HG03103 (cell line): Measurements from ENCODE around the gene PECR.

Source experiments
- ATAC-seq: cut with Tn5 transposase; IDR thresholded peaks from one replicate; pipeline ENCODE4 v1.9.1; 2021; ENCODE audit warnings: low read depth; ENCODE audit not compliant: unreplicated experiment

PECR gene

GRCh38 chr2:216031960-216032689 is 49.5 kb downstream of the PECR start:
- ATAC-seq: peak; percentile 73

DNA sequence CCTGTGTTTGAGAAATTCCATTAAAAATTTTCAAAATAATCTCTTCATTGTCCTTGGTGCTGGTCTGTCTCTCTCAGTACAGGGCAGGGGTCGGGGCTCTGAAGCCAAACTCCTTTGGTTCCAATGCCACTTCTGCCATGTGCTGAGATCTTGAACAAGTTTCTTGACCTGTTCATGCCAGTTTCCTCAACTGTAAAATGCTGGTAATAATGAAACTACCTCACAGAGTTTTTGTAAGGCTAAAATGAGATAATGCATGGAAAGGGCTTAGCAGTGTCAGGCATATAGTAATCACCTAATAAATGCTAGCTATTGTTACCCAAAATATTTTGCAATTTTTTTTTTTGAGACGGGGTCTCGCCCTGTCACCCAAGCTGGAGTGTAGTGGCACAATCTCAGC is 51.4 kb downstream of the PECR start:
- no peak for ATAC-seq

- ATAC-seq: no peak
Measured at GRCh38 chr2:216029416-216030129, 52.0 kb downstream of the PECR start.

- no peak for ATAC-seq
Measured at GRCh38 chr2:216024779-216025336, 56.8 kb downstream of the PECR start.

DNA sequence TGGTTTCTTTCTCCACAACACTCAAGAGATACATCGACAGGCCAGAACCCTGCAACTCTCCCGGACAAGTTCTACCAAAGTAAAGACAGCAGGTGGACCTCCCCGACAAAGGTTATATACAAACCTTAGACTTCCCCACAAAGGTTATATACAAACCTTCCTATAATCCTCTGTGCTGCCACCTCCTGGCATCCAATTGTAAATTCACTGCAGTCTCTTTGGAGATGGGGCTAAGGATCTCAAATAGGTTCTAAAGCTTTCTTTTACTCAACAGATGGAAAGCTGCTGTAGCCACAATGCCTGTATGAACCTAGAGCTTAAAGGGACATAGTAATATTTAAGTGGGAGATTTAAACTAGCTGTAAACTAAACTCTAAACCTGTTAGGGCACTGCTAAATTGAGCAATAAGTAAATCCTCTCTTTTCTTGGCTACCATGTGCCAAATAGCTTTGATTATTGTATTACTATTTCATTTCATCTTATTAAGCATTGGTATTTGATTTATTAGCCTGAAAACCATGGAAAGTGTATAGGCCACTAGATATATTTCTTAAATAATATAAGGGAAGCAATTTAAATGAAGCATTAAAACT is 58.5 kb downstream of the PECR start:
- peak; percentile 84 for ATAC-seq

DNA sequence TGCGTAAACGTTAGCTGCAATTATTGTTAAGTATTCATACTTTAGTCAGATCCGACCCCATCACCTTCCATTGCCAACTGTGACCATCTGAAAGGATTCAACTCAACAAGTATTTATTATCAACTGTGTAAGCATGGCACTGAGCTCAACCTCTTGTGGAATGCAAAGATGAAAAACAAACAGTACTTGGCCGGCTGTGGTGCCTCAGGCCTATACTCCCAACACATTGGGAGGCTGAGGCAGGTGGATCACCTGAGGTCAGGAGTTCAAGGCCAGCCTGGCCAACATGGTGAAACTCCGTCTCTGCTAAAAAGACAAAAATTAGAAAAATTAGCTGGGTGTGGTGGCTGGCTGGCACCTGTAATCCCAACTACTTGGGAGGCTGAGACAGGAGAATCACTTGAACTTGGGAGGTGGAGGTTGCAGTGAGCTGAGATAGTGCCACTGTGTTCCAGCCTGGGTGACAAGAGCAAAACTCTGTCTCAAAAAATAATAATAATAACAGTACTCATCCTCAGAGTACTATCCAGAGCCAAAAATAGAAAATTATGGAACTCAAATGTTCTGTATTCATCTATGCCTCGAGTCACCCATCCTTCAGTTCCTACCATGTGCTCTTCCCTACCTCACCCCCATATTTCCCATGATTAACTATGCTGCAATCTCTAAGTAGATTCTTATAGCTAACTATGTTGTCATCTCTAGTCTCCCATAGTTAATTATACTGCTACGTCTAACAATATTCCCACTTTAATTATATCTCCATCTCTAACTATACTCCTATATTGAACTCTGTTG is 59.6 kb downstream of the PECR start:
- ATAC-seq: no peak

GRCh38 chr2:216018709-216019108 is 62.9 kb downstream of the PECR start:
- ATAC-seq: no peak

- no peak for ATAC-seq
Measured at GRCh38 chr2:216017365-216017764, 64.2 kb downstream of the PECR start.

GRCh38 chr2:216016581-216016980 is 65.0 kb downstream of the PECR start:
- no peak for ATAC-seq

DNA sequence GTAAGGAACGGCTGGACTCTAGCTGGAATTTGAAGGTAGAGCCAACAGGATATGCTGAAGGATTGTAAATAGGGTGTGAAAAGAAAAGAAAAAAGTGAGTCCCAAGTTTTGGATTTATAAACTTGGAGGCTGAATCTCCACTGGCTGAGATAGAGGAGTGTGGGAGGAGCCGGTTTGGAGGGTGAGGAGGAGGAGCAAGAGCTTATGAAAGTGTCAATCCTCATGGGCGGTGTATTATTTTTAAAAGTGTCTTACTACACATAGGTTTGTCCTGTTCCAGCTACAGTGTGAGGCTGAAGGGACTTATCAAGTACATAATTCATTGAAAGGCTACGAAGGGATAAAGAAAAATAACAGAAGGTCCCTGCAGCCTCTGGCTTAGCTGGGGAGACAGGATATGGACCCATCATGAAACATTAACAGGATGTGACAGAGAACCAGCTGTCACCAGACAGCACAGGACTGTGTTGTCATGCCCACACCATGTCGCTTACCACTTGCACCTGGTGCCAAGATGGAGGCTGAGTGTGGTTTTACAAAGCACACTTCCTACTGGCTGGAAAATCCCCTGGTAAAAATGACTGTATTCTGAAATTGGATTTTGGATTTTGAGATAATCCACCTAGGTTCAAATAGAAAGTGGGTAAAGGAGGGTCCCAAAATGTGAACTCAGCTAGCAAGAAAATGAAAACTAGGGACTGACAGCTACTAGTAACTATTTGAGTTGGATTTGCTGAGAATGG is 65.7 kb downstream of the PECR start:
- peak; percentile 64 for ATAC-seq

- ATAC-seq: no peak
Measured at GRCh38 chr2:216014986-216015385, 66.6 kb downstream of the PECR start.

- no peak for ATAC-seq
Measured at GRCh38 chr2:216014006-216014405, 67.6 kb downstream of the PECR start.

GRCh38 chr2:216013080-216013909 is 68.3 kb downstream of the PECR start, which contains the start of gene MREG:
Gene MREG, minus strand, starts transcription at chr2:216013551. Its CDS starts 224 bp downstream, at chr2:216013327.
- peak; percentile 42 for ATAC-seq

DNA sequence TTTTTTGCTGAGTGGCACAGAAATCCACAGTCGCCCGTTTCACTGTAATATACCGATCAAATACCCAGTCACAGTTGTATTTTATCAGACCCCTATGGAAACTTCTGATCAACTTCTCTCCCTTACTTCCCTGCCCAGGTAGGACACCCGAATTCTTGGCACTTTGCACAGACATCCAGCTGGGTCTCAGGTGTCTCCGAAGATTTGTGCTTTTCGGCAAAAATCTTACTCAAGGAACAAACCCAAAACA is 68.9 kb downstream of the PECR start:
- ATAC-seq: no peak

- no peak for ATAC-seq
Measured at GRCh38 chr2:216012133-216012829, 69.3 kb downstream of the PECR start.

- peak; percentile 24 for ATAC-seq
Measured at GRCh38 chr2:216009215-216009614, 72.4 kb downstream of the PECR start.

DNA sequence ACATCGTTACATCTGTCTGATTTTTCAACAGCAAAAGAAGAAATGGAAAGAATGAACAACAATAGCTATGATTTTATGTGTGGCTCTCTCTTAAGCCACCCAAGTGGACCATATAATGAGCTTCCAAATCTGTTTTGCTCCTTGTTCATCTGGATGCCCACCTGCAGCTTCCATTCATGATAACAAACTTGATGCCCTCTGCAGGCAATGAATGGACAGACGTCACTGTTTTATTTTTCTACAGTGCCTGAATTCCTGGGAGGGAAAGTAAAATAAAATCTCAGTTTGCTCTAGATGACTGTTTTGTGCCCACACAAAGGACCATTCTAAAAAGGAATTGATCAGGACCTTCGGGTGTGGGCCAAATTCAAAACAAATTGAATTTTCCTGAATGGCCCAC is 73.2 kb downstream of the PECR start:
- ATAC-seq: no peak

DNA sequence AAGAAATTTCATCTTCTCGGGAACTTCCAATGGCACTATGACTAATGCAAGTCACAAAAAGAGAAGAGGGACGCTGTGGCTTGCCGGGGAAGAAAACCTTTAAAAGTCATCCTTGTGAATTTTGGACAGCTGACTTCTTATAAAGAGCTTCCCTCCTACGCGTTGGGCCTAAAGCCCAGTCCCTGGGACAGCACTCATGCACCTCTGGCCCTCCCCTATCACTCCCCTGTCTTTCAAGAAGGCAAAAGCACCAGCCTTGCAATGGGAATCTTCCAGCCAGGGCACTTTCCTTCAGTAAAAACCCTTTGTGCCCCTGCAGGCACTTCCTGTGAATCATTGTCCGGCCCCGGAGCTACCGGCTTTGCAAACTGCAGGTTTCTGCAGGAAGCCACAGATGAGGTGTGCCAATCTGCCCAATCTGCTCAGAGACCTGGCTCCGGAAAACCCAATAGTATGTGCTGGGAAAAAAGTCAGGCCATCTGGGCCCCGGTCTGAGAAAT is 75.4 kb downstream of the PECR start:
- peak; percentile 24 for ATAC-seq
